ENCODE measurements around the gene ITCH.
A peak's percentile ranks its signal among the peaks of the same experiment; 100 is the strongest.

ITCH gene

DNA sequence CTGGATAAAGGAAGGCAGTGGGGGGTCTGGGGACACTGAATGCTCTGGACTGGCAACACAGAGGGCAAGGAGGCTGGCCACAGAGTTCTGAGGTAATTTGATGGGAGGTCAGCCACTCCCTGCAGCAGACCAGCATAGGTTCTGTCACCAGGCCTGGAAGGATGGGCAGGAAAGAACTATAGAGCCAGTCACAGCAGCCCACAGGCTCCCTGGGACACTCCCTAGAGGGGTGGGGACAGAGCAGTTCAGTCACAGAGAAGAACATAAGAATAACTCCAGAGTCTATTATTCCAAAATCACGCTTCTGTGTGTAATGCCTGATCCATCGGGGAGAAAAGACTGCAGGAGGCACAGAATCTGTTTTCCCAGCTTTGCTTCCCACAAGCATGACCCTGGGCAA, 172.8 kb downstream of the ITCH start:
- no peak for DNase-seq

DNA sequence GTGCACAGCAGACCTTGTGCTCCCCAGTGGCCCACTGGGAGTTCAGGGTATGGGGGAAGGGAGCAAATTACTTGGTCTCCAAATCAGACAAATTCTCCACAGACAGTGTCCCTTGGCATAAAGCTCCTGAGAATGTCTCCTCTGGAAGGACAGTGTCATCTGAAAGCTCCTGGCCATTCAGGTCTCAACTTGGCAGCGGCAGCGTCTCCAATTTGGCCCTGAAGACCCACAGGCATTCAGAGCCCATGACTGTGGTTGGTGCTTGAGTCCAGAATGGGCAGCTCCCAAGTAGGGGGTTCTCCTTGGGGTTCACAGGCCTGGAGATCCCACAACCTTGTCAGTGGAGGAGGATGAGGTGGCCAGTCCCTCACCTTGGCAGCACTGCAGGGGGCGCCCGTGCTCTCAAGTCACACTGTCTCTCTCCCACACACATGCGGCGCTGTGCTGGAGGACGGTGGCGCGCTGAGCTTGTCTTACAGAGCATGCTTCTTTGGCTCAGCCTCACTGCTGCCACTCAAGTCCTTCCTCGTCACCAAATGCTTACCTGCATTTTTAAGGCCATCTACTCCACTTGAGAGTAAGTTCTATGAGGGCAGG, 173.8 kb downstream of the ITCH start:
- peak; percentile 44 for DNase-seq

DNA sequence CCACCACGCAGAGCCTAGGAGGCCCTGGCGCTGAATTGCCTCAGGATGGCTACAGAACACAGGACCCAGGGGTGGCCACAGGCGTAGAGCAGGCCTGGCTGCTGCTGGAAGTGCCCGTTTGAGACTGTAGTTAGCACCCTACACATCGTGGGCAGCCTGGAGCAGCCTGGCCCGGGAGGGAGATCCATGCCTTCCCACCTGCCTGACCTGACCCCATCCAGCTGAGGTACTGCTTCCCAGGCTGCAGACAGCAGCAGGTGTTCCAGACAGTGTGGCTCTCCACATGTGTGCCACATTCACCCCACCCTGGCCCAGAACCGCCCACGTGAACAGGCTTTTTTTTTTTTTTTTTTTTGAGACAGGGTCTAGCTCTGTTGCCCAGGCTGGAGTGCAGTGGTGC, 174.6 kb downstream of the ITCH start:
- DNase-seq: no peak

DNA sequence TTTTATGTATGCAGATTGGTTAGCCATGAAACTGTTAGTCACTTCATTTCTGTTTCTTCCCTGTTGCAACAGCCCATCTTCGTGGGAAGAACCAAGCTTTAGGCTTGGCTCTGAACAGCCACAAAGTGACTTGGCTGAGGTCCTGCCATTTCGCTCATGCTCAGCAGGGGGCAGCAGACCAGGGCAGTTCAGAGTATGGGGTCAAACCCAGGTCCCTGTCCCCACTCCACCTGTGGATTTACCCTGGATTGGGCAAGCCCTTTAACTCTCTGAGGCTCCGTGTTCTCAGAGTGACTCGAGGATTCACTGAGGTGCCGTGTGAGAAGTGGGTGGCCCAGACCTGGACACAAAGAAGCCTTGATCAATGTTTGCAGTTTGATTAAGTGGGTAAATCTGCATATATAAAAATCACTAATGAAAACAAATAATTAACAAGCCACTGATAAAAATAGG, 175.6 kb downstream of the ITCH start:
- DNase-seq: peak; percentile 71

DNA sequence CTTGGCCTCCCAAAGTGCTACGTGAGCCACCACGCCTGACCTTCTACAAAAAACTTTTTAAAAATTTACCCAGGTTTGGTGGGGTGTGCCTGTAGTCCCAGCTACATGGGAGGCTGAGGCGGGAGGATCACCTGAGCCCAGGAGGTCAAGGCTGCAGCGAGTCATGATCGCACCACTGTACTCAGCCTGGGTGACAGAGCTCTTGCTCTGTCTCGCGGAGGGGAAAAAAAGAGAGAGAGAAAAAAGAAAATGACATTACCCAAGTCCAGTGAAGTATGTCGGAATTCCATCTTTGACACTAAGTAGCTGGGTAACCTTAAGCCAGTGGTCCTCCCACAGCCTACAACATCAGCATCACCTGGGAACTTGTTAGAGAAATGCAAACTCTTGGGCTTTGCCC, 176.7 kb downstream of the ITCH start:
- no peak for DNase-seq

DNA sequence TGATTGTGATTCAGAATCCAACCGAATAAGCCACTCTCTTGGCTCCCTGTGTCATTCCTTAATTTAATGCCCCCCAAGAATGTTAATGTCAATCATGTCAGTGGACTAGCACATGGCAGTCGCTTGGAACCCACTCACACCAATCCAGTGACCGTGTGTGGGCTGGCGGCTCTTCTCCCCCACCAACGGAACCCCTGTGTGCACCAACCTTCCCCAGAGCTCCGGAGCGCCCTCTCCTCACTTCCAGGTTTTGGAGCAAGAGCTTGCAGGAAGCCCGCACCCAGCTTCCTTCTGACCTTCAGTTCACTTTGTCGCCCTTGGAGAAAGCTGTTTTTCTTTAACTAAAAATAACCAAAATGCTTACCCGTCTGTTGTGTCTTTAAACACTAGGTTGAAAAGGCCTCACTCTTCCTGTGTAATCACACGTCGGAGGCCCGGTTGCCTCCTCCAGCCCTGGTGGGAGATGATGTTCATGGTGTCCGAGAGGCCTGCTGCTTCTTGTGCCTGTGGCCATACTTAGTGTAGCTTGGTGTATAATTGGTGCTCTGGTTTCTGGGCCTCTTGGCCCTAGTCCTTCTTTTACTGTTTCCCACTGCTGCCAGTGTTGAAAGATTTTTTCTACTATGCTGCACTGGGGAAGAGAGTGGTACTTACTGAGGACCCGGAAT, 177.7 kb downstream of the ITCH start:
- DNase-seq: no peak

DNA sequence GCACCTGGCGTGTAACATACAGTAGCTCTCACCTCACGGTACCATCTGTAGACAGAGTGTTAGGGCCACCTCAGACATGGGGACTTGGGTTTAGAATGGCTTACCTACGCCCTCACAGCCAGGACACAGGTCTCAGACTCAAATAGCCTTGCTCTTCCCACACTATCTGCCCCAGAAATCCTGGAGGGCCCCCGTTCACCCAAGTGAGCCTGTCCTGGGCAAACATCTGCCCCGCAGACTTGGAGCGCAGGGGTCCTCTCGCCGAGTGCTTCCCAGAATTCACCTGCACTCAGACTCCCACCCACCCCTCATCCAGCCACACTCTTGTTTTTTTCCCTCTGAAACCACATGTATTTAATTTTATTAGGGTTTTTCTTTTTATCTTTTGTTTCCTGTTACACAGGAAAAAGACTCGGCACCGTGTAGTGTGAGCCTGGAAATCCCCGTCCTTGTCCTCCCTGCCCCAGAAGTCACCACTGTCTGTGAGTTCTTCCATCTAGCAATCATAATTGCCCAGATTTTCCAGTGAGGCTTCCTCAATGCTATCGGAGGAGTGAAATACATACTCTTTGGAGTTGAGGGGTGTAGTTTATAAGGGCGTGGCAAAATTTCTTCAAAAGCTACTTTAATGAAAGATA, 178.3 kb downstream of the ITCH start:
- peak; percentile 30 for DNase-seq

DNA sequence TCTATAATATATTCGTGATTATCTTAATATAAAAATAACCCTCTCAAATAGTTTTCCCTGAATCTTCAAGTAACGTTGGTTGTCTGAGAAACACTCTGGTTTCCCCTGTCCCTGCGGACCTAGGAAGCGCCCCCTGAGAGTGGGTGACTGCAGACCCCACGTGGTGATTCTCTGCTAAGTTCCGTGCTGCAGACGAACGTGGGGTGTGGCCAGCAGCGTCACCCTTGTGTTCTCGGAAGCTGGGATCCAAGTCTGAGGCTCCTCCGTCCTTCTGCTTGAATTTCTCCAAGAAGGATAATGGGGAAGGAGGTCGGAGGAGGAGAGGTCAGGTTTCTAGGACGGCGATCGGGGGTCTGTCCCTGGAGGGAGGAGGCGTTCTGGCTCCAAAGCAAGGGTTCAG, 178.8 kb downstream of the ITCH start:
- DNase-seq: no peak

DNA sequence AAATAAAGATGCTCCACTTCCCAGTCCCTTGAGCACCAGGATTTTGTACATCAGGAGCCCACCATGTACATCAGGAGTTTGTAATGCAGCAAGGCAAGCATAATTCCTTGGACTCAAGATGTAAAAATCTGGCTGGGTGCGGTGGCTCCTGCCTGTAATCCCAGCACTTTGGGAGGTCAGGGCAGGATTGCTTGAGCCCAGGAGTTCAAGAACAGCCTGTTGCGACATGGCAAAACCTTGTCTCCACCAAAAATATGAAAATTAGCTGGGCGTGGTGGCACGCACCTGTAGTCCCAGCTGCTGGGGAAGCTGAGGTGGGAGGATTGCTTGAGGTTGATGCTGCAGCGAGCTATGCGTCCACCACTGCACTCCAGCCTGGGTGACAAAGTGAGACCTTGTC, 179.4 kb downstream of the ITCH start:
- DNase-seq: no peak

DNA sequence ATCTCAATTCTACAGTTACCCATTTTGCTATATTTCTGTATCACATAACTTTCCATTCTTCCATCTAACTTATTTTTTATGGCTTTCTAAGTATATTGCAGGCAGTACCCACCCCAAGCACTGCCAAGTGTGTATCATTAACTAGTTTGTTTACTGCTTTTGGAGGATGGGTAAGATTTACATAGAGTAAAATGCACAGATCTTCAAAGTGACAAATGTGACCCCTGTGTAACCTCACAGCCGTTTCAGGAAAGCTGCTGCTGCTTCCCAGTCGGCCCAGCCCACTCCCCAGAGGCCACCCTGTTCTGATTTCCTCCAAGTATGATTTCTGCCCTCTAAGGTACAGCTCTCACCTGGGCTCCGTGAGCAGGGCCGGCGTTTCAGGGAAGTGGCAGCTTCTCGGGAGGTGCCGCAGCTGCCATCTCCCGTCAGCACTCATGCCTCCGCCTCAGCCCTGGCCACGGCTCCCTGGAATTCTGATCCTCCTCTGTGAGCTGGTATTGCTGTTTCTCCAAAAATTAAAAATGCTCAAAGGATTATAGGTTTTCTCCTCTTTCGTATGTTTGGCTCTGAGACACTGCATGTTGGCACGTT, 180.5 kb downstream of the ITCH start:
- no peak for DNase-seq

DNA sequence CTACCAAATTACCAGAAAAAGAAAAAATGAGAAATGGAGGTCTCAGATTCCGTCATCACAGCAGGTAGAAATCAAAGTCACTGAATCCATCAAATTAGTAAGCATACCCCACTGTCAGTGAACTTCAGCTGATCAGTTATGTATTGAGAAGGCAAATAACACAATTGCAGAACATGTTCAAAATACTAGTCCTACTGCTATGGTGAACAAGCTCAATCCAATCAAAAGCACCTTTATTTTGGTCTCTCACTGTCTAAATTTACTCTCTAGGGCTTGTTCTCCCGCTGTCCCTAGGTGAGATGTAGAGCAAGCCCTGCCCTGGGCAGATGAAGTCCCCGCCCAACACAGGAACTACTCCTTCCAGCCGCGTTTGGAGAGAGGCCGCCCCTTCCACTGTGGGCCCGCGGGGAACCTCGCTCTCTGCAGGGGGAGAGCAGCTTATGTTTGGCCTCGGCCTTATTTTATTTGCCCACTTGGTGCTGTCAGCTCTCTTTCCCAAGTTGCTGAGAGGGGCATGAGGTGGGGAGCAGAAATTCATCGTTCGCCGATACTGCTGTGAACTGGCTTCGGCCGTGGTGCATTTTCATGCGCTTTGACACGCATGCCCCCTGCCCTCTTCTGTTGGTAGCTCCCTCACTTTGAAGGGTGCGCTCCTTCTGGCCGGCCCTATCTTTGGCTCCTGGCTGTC, 181.2 kb downstream of the ITCH start:
- peak; percentile 19 for DNase-seq

DNA sequence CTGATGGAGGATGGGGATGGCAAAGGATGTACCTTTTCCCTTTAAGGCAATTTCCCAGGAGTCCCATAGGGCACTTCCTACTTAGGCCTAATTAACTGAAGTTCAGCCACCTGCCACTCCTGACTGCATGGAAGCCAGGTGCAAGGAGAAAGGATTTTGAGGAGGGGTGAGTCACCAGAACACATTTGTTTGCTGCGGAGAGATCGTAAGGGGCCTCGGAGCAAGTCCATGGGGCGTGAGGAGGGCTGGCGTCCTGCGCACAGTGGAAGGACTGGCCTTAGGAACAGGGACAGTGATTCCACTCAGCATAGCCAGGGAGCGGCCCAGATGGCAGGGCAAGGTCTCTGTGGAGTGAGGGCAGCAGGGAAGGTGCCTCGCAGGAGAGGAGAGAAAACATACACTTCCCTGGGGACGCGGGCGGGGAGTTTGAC, 183.7 kb downstream of the ITCH start:
- DNase-seq: no peak

DNA sequence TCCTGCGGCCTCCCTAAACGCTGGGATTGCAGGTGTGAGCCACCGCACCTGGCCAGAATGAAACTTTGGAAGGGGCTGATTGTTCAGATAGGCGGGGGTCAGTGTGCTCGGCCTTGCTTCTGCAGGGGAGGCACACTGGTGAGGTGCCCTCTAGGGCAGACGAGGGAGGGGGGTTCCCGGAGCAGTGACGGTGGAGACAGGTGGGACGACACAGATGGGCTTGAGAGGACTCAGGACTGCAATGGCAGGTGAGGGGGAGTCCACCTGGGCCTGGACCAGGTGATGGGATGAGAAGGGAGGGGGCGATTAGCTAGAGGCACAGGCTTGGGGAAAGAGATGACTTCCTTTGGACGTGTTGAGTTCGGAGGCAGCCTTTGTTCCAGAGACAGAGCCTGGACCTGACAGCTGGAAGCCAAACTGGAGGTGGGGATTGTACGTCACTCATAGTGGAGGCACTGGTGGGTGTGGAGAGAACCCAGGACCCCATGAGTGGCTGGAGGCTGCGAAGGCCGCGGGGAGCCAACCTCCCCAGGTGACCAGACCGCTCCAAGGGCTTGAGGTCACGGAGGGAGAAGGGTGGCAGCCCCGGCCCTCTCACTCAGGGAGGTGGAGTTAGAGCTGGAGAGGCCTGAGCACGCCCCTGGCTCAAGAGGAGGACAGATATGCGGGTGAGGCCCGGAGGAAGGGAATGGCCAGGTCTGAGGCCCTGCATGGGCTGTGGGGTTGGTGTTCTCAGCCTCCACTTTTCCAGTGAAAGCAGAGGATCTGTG, 185.0 kb downstream of the ITCH start:
- no peak for DNase-seq

DNA sequence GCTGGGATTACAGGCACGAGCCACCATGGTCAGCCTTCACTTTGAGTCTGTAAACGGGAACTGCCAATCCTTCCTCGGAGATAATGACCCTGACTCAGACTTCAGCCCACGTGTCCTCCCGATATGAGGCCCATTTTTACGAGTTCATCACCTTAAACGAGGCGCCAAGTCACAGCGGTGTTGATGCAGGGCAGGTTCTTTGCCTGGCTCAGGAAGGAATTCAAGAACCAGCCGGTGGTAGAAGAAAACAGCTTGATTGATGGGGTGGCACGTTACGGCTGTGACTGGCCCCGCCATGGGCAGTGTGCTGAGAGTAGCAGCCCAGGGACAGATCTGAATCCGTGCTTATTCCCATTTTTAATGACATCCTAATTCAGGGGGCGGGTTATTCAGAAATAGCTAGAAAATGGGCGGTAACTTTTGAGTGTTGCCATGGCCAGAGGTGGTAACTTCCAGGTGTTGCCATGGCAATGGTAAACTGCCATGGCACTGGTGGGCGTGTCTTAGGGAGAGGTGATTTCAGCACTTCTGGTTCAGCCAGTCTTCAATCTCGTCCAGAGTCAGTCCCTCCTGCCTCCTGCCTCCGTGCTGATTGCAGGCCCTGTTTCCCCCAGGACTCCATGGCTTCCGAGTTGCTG, 186.3 kb downstream of the ITCH start:
- no peak for DNase-seq

DNA sequence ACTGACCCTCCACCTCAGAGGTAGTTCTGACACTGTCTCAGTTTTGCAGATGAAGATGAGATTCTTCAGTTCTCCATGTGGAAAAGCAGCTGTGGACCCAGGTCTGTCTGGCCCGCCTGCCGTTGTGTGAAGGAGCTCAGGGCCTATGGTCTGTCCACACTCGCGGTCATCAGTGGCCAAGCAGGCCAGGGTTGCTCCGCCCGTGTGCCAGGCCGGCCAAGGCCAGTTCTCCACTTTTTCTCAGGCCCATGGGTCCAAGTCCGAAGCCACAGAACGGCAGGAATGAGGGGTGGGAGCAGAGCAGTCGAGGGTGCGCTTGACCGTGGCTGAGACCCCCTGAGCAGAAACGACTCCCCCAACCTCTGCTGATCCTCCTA, 186.8 kb downstream of the ITCH start:
- DNase-seq: no peak

DNA sequence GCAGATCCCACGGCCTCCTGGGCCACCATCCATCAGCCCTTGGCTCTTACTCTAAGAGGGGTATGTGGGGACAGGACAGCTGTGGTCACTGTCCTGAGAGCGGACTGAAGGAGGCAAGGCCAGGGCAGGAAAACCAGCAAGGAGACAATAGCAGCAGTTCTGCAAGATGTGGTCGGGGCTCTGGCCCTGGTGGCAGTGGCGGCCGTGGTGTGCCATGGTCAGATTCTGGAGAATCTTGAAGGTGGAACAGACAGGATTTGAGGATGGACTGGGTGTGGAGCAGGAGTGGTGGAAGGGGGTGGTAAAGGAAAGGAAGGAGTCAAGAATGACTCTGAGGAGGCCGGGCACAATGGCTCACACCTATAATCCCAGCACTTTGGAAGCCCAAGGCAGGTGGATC, 189.5 kb downstream of the ITCH start:
- DNase-seq: no peak

DNA sequence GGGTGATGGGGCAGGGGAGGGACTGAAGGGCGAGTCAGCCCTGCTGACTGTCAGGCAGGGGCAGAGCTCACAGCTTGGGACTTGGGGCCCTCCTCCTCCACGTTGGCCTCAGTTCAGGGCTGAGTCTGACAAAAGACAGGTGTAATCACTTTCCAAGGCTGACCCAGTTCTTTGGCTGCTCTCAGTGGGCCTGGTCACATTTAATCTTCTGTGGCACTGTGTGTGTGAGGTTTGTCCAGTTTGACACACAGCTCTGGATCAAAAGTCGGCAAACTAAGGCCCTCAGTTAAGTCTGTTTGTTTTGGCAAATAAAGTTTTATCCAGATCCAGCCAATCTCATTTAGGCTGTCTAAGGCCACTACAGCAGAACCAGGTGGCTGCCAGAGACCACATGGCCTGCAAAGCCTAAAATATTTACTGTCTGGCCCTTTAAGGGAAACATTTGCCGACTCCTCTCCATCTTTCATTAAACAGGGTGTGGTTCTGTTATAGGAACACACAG, 190.3 kb downstream of the ITCH start:
- no peak for DNase-seq

DNA sequence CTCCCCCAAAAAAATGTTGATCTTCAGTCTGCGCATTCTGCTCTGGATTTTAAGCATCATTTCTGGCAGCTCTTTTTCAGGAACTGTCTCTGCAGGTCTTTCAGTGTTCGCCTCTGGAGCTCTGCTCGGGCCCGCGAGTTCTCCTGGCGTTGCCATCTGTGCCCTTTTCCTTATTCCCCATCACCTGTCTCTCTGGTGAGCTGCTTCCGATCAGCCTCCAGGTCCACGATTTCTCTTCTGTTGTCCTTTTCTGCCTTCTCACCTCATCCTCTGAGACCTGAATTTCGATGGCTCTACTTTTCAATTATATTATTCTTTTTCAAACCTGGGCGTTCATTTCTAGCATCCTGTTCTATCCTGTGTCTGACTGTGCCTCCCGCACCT, 194.9 kb downstream of the ITCH start:
- no peak for DNase-seq

DNA sequence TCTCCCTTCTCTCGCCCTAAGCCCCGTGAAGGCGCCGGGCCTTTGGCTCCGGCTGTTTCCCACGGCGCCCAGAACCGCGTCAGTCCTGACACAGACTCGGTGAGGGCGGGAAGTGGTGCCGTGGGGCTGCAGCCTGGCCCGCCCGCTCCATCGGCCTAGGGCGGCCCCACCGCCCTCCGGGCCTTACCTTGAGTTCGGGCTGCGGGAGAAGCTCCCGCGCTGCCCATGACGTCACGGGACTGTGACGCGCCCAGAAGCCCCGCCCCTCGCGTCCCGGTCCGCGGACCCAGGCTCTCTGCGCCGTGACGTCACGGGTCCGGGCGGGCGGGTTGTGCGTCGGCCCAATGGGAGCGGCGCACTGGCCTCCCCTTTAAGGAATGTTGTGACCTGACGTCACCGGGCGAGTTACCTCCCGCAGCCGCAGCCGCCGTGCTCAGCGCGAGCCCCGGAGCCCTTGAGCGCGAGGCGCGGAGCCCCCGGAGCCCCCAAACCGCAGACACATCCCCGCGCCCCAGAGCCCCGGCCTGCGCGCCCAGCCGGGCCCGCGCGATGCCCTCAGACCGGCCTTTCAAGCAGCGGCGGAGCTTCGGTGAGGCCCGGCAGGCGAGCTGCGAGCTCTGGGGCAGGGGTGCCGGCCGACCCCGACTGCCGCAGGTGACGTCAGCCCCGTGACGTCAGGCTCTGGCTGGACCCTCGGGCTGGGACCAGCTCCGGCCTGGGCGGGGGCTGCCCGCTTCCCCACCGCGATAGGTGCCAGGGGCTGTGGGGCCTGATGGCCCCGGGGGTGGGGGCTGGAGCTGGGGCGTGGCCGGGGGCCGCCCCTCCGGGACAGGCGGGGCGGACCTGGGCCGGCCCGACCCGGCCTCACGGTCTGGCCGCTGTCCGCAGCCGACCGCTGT, 195.5 kb downstream of the ITCH start, which contains the start of gene MAP1LC3A:
Gene MAP1LC3A, plus strand, starts transcription at position 399 of the 899 bp plus-strand sequence. Its CDS starts 151 bp downstream, at position 550.
- DNase-seq: peak; percentile 92

DNA sequence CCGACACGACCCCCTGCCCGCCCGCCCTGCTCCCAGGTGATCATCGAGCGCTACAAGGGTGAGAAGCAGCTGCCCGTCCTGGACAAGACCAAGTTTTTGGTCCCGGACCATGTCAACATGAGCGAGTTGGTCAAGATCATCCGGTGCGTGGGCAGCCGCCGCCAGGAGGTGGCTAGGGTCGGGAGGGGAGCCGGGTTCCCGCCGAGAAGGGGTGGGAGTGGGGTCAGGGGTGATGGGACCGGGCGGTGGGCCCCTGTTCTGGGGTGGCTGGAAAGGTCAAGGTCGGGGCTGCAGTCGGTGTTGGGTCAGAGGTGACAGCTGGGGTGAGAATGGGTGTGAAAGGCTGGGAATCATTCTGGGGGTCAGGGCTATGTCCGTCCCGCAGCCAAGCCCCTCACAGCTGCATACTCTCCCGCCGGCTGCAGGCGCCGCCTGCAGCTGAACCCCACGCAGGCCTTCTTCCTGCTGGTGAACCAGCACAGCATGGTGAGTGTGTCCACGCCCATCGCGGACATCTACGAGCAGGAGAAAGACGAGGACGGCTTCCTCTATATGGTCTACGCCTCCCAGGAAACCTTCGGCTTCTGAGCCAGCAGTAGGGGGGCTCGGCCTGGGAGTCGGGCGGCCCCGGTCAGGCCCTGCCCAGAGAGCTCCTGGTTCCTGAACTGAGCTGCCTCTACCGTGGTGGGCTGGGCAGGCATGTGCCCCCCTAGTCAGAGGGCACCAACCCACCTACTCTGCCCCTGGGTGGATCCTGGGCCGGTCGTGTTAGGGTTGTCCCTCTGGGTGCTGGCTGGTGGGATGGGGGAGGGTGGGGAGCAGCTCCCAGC, 196.5 kb downstream of the ITCH start:
- no peak for DNase-seq

Data from activated CD4-positive, alpha-beta T cell treated with anti-CD3 and anti-CD28 coated beads, Interleukin-2, Interleukin-6, amounts not matched to agents 100 ng/mL and 50 ng/mL, durations not matched to agents 16 hours and 8 hours (primary cell).